CD1c-positive myeloid dendritic cell (primary cell): ENCODE data around the gene HINT2.
A peak's percentile ranks its signal among the peaks of the same experiment; 100 is the strongest.

ENCODE experiments used
- DNase-seq: peaks from one replicate; pipeline ENCODE4 v3.0.0-alpha.2; 2016; ENCODE audit errors: extremely low spot score

The HINT2 gene

GRCh38 chr9:35774907-35775635 lies 39.8 kb downstream of the HINT2 start:
- peak; percentile 66 for DNase-seq

- DNase-seq = no peak
Measured at GRCh38 chr9:35771943-35772342, 42.9 kb downstream of the HINT2 start.

- DNase-seq = no peak
Measured at GRCh38 chr9:35771534-35771933, 43.3 kb downstream of the HINT2 start.

- DNase-seq = no peak
Measured at GRCh38 chr9:35771075-35771433, 43.8 kb downstream of the HINT2 start.

GRCh38 chr9:35769763-35770162 lies 45.1 kb downstream of the HINT2 start:
- no peak for DNase-seq

- no peak for DNase-seq
Measured at GRCh38 chr9:35767458-35767857, 47.4 kb downstream of the HINT2 start.

GRCh38 chr9:35766997-35767396 lies 47.8 kb downstream of the HINT2 start:
- DNase-seq = no peak

- DNase-seq = no peak
Measured at GRCh38 chr9:35763803-35764202, 51.0 kb downstream of the HINT2 start.

- no peak for DNase-seq
Measured at GRCh38 chr9:35763181-35763580, 51.7 kb downstream of the HINT2 start.
